HepG2 (cell line): Measurements from ENCODE around the gene AKAP12. TPM values are rescaled to one million over a fixed set of nuclear protein-coding genes. Genes with fewer than 3 reads are reported as not detected.

ENCODE experiments used
- CEBPG ChIP-seq: IDR thresholded peaks from 2 replicates; pipeline ENCODE4 v1.6.1; 2016
- HNRNPLL ChIP-seq: fragments of 200-400 bp; formaldehyde crosslinking; IDR thresholded peaks from 2 replicates; pipeline ENCODE4 v1.6.1; 2017; ENCODE audit warnings: mild to moderate bottlenecking, low read depth, low read length; ENCODE audit not compliant: poor library complexity, severe bottlenecking
- KLF16 ChIP-seq, 2 experiments: sonication (generic) in 1 of 2; formaldehyde crosslinking in 1 of 2; IDR thresholded peaks; 2 replicates each; pipeline versions ENCODE4 v1.6.1 to v1.8.0; 2016 to 2023; ENCODE audit warnings: missing genetic modification reagents in 2 of 2, missing compliant biosample characterization in 1 of 2
- KMT2B ChIP-seq: IDR thresholded peaks from 2 replicates; pipeline ENCODE4 v1.6.1; 2016; ENCODE audit warnings: missing genetic modification reagents, missing compliant biosample characterization
- MTF2 ChIP-seq: sonication (generic); formaldehyde crosslinking; IDR thresholded peaks from 2 replicates; pipeline ENCODE4 v1.5.0; 2020; ENCODE audit warnings: missing genetic modification reagents, borderline replicate concordance
- NCOA5 ChIP-seq: sonication (generic); formaldehyde crosslinking; IDR thresholded peaks from 2 replicates; pipeline ENCODE4 v1.4.0; 2020; ENCODE audit warnings: missing genetic modification reagents
- PAXIP1 ChIP-seq: sonication (generic); formaldehyde crosslinking; conservative IDR thresholded peaks from 2 replicates; pipeline ENCODE4 v1.4.0; 2020; ENCODE audit warnings: mild to moderate bottlenecking, missing genetic modification reagents, moderate library complexity
- RARA ChIP-seq: IDR thresholded peaks from 2 replicates; pipeline ENCODE4 v1.6.1; 2016; ENCODE audit warnings: missing genetic modification reagents, missing compliant biosample characterization
- SALL2 ChIP-seq: sonication (generic); formaldehyde crosslinking; IDR thresholded peaks from 2 replicates; pipeline ENCODE4 v1.8.1; 2023; ENCODE audit warnings: mild to moderate bottlenecking, missing genetic modification reagents, inconsistent platforms
- SIN3A ChIP-seq: IDR thresholded peaks from 2 replicates; pipeline ENCODE4 v1.6.1; 2011; ENCODE audit warnings: low read depth, mild to moderate bottlenecking, control low read depth, low read length, borderline replicate concordance
- SIN3B ChIP-seq: fragments of 150-350 bp; IDR thresholded peaks from 2 replicates; pipeline ENCODE4 v1.6.1; 2014; ENCODE audit warnings: low read length
- SRSF1 ChIP-seq: fragments of 200-400 bp; formaldehyde crosslinking; optimal IDR thresholded peaks from 2 replicates; pipeline ENCODE3; 2017; ENCODE audit warnings: mild to moderate bottlenecking, low read depth, low read length, moderate library complexity
- TCF7 ChIP-seq: sonication (generic); IDR thresholded peaks from 2 replicates; pipeline ENCODE4 v1.6.1; 2016; ENCODE audit warnings: antibody characterized with exemption, low read depth
- TFDP1 ChIP-seq: IDR thresholded peaks from 2 replicates; pipeline ENCODE4 v1.6.1; 2016; ENCODE audit warnings: missing compliant biosample characterization, missing genetic modification reagents, borderline replicate concordance
- THAP9 ChIP-seq: sonication (generic); formaldehyde crosslinking; IDR thresholded peaks from 2 replicates; pipeline ENCODE4; 2020; ENCODE audit warnings: missing genetic modification reagents, mild to moderate bottlenecking, borderline replicate concordance
- TOPORS ChIP-seq: sonication (generic); formaldehyde crosslinking; IDR thresholded peaks from 2 replicates; pipeline ENCODE4 v1.8.0; 2023; ENCODE audit warnings: mild to moderate bottlenecking, missing genetic modification reagents
- ZFP62 ChIP-seq: sonication (generic); formaldehyde crosslinking; IDR thresholded peaks from 2 replicates; pipeline ENCODE4 v1.4.0; 2020; ENCODE audit warnings: missing genetic modification reagents
- ZNF329 ChIP-seq: sonication (generic); formaldehyde crosslinking; IDR thresholded peaks from 2 replicates; pipeline ENCODE4 v1.9.0; 2021; ENCODE audit warnings: low read depth, mild to moderate bottlenecking, missing genetic modification reagents
- ZNF350 ChIP-seq: sonication (generic); formaldehyde crosslinking; IDR thresholded peaks from 2 replicates; pipeline ENCODE4 v1.4.0; 2020; ENCODE audit warnings: mild to moderate bottlenecking, low read depth, missing genetic modification reagents, borderline replicate concordance
- ZNF543 ChIP-seq: sonication (generic); formaldehyde crosslinking; IDR thresholded peaks from 2 replicates; pipeline ENCODE4 v1.4.0; 2020; ENCODE audit warnings: mild to moderate bottlenecking, missing genetic modification reagents
- ZNF597 ChIP-seq: sonication (generic); formaldehyde crosslinking; IDR thresholded peaks from 2 replicates; pipeline ENCODE4 v1.5.0; 2020; ENCODE audit warnings: missing genetic modification reagents
- ZNF670 ChIP-seq: sonication (generic); formaldehyde crosslinking; IDR thresholded peaks from 2 replicates; pipeline ENCODE4 v1.8.0; 2022; ENCODE audit warnings: mild to moderate bottlenecking, missing genetic modification reagents, borderline replicate concordance
- polyA plus RNA-seq, 8 experiments: library from polyadenylated mRNA; depleted of rRNA in 3 of 8; stranded (reverse) in 7 of 8; unstranded in 1 of 8; fragments of >200 nt; fragmentation: Illumina TruSeq in 4 of 8; extraction: Trizol in 4 of 8; gene quantifications; 2 replicates each; pipeline versions ENCODE4 v1.2.1 to v1.2.3, GENCODE V29; 2011 to 2016; ENCODE audit warnings: low read depth in 4 of 8, missing spikeins in 1 of 8, mixed read lengths in 1 of 8; ENCODE audit not compliant: insufficient read depth in 1 of 8
- total RNA-seq, 5 experiments: library from RNA; depleted of rRNA; stranded (reverse); fragments of >200 nt; fragmentation: Illumina TruSeq; extraction: Trizol; gene quantifications; 2 replicates each; pipeline ENCODE4 v1.2.3, GENCODE V29; 2016; ENCODE audit warnings: low read depth in 1 of 5

The AKAP12 gene
- total and polyA plus RNA-seq, 2 of the 13 experiments (the other 11 are each of a cell fraction or from before 2014, with no cell fraction given): 10.6 to 19.0 TPM

GRCh38 chr6:151390276-151390850 is 150.6 kb downstream of the AKAP12 start (continued):
- TF ChIP-seq HNRNPLL: peak; percentile 93
- peak; percentile 66; the same call in 1 of the 2 replicates for TF ChIP-seq TOPORS (CRISPR knock-in tag)
- peak; percentile 65 for TF ChIP-seq CEBPG
- peak; percentile 77; the same call in 1 of the 2 replicates for TF ChIP-seq SALL2 (CRISPR knock-in tag)
- peak; percentile 62; the same call in 1 of the 2 replicates for TF ChIP-seq ZNF329 (CRISPR knock-in tag)
- no peak for TF ChIP-seq THAP9
- TF ChIP-seq ZNF670 (CRISPR knock-in tag): peak; percentile 48; the same call in 1 of the 2 replicates
- peak in 1 of 2 experiments; percentile 87; a peak in 1 of 4 replicates for TF ChIP-seq KLF16 (CRISPR knock-in tag; IDR thresholded peaks at IDR 0.05)
- no peak for TF ChIP-seq ZNF597
- no peak for TF ChIP-seq ZNF543 (CRISPR knock-in tag)
- TF ChIP-seq SRSF1: peak; percentile 18
- TF ChIP-seq KMT2B (CRISPR knock-in tag): peak; percentile 82; the same call in 1 of the 2 replicates
- no peak for TF ChIP-seq SIN3B
- TF ChIP-seq MTF2 (CRISPR knock-in tag): no peak
- TF ChIP-seq SIN3A: peak; percentile 0; the same call in 1 of the 2 replicates
- TF ChIP-seq ZFP62 (CRISPR knock-in tag): no peak
- TF ChIP-seq TFDP1 (CRISPR knock-in tag): peak; percentile 80; the same call in 1 of the 2 replicates
- TF ChIP-seq PAXIP1: peak; percentile 61; the same call in 1 of the 2 replicates
- TF ChIP-seq ZNF350 (CRISPR knock-in tag): peak; percentile 45; the same call in 1 of the 2 replicates
- no peak for TF ChIP-seq RARA (CRISPR knock-in tag)
- TF ChIP-seq NCOA5 (CRISPR knock-in tag): no peak
- no peak for TF ChIP-seq TCF7
